Activated naive CD4-positive, alpha-beta T cell (primary cell): Measurements from ENCODE around the gene PHC2.

ENCODE experiments used
- DNase-seq, 4 experiments: peaks; one replicate each; lab custom pipeline; 2025; lab: John Stamatoyannopoulos, UW

The PHC2 gene

GRCh38 chr1:33454646-33455282 lies 23.9 kb upstream of the PHC2 start:
- DNase-seq, result no peak

GRCh38 chr1:33446590-33446989 lies 15.7 kb upstream of the PHC2 start:
- DNase-seq, result no peak

GRCh38 chr1:33445108-33445507 lies 14.2 kb upstream of the PHC2 start:
- DNase-seq, result no peak

DNA sequence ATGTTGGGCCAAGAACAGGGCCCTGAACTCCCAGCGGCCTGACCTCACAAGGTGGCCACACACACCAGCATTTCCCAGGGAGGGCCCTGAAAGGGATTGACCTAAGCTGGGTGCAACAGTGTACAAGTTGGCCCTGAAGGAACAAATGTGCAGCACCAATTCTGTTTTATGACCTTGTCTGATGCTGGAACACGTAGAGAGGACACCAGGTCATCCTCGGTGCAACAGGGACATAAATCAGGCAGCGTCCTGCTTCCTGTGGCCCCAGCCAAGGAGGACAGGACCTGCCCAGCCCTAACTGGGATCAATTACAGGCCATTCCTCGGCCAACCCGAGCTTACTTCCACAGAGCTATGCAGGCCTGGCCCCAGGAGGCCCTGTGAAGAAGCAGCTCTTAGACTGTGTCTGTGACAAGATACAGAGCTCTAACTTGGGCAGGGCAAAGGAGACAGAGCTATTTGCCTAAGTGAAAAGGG lies 12.8 kb upstream of the PHC2 start:
- no peak for DNase-seq

GRCh38 chr1:33443080-33443704 lies 12.3 kb upstream of the PHC2 start:
- no peak for DNase-seq

GRCh38 chr1:33442141-33442540 lies 11.2 kb upstream of the PHC2 start:
- no peak for DNase-seq

GRCh38 chr1:33441088-33441745 lies 10.3 kb upstream of the PHC2 start:
- DNase-seq, result no peak

DNA sequence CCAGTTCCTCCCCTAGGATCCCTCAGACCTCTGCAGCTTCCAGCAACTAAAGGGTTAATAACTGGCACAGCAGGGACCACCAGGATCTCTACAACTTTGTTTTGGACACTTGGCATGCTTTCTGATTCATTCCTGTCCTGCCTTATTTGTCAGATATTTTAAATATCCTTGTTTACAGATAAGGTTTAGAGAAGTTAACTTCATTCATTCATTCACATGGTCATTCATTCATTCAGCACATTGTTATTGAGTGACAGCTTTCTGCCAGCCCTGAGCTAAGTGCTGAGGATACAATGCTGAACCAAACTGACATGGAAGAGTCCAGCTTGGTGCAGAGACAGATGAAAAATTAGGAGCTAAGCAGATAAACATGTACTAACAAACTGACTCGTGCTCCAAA lies 8.8 kb upstream of the PHC2 start:
- DNase-seq, result no peak

- DNase-seq, result no peak
Measured at GRCh38 chr1:33438364-33439160, 7.7 kb upstream of the PHC2 start.

GRCh38 chr1:33436557-33437285 lies 5.8 kb upstream of the PHC2 start:
- DNase-seq, result no peak

DNA sequence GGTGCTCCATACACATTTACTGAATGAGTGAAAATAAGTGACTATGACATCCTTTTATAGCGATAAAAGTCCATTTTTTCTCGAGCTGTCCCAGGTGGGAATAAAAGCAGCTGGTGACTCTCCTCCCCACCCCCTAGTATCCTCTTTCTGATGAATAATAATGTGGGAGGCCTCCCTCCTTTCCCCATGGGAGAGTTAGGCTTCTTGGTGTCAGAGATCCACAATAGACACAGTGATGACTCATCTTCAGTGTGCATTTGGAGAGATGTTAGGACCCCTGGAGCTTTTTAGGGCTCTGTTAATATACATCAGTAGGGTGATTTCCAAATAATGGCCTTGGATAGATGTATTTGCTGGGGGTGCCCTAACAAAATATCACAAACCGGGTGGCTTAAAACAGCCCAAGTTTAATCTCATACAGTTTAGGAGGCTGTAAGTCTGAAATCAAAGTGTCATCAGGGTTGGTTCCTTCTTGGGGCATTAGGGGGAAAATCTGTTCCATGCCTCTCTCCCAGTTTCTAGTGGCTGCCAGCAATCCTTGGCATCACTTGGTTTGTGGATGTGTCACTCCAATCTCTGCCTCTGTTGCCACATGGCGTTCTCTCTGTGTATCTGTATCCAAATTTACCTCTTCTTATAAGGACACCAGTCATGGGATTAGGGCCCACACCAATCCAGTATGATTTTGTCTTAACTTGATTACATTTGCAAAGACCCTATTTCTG lies 4.4 kb upstream of the PHC2 start:
- DNase-seq, result no peak

DNA sequence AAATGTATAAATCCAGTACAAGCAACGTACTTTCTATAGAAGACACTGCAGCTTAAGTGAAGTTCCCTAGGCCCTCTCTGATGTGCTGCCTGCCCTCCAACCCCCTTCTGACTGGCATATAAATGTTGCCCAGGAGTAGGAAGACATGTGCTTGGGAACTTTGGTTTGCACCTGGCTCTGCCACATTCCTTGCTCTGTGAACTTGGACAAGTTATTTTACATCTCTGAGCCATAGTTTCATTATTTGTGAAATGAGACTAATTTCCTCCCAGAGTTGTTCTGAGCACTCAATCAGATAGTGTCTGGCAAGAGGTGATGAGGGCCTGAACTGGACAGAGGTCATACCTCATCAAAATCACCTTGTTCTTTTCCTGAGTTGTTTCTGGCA lies 3.5 kb upstream of the PHC2 start:
- no peak for DNase-seq

GRCh38 chr1:33433509-33434362 lies 2.8 kb upstream of the PHC2 start:
- DNase-seq, result no peak

DNA sequence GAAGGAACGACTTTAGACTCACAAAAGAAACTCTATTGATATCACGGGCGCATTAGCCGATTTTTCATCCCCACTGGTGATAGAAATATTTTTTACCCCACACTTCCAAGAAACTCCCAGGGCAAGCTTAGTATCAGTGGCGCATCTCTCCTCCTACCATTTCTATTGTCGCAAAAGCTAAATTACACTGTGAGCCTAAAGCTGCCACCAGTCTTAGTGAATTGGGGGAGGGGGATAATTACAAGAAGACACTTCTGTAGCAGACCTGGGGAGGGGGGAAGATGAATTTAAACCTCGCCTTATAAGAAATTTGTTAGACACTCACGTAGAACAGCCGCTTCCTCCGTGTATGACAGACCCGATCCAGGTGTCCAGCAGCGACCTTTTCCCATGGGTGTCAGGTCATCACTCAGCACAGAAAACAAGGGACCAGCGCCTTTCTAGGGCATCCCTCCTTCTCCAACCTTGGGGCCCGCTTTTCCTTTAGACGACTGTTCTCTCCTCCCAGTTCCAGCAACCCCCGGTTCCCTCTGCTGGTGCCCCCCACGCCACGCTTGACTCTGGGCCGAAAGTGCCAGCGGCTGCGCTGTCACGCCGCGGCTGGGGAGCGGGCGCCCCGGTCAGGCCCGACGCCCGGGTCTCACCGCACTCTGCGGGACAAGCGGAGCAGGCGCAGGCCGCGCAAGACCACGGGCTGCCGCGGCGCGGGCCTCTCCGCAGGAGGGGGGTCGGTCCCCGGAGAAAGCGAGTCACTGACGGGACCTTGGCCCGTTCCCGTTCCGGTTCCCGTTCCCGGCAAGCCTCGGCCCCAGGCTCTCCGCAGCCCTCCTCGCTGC lies 821 bp downstream of the PHC2 start:
- no peak for DNase-seq

DNA sequence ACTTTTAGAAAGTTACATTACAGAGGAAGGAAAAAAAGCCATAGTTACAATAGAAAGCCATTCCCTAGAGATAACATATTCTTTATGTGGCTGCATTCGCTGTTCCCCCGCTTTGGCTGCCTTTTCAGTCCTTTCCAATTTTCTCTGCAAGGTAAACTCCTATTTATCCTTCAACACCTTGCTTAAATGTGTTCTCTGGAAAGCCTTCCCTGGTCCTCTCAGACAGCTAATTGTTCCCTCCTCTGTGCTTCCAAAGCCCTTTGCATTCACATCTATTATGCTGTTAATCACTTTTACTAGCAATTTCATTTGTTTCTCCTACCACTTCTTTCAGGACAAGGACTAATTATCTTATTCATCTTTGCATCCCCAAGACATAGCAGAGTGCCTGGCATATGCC lies 1.6 kb downstream of the PHC2 start:
- DNase-seq, result no peak

DNA sequence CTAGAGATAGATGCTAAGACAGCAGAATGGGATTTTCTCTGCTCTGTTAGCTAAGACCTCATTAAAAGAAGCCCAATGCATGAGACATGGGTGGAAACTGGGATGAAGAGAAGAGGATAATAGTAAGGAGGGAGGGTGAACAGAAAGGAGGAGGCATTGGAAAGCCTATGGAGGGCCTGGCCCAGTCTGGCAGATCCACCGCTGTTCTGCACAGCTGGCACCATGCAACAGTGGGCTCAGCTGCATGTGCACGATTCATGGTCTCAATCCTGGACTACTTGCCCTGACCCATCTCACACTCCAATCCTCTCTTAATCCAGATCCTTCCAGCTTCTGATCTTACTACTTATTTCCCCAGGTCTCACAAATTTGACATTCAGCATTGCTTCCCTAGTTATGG lies 2.2 kb downstream of the PHC2 start:
- no peak for DNase-seq

- no peak for DNase-seq
Measured at GRCh38 chr1:33426916-33427315, 4.0 kb downstream of the PHC2 start.

DNA sequence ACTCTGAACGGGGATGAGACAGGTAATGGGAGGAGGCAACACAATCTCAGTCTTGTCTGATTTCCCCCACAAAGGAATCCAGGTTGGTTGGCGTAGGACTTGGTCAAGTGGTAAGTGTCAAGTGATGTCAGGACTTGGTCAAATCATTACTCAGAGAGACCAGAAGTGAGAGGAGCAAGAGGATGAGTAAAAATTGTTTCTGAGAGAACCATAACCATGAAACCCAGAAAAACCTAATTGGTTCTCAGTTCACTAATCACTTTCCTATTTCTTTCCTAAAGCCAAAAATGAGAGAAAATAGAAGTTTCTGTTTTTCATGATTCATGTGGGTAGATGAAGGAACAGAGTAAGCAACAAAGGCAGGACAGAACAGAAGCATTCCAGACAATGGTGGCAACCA lies 5.0 kb downstream of the PHC2 start:
- DNase-seq, result no peak

GRCh38 chr1:33424610-33425009 lies 6.3 kb downstream of the PHC2 start:
- DNase-seq, result no peak
